ENCODE measurements around the gene FARP1. TPM values are rescaled to one million over a fixed set of nuclear protein-coding genes. Genes with fewer than 3 reads are reported as not detected.

FARP1 gene
- total and polyA plus RNA-seq, 2 of the 8 experiments (the other 6 are each of a cell fraction or from before 2014, with no cell fraction given), result 24.7 to 104 TPM

GRCh38 chr13:98460516-98460915 is 317.6 kb downstream of the FARP1 start:
- ChIA-PET CTCF (ENCODE audit: partially characterized antibody) (interaction anchor here (2.7 to 9.6 kb wide), 2 partner anchors 10 to 15 kb away, joined by 14 to 115 read pairs; no protein-coding TSS in a partner anchor), POLR2A (ENCODE audit: partially characterized antibody) (interaction anchor here (1.6 kb wide), 1 partner anchor 11 kb away, joined by 4 read pairs; no protein-coding TSS in a partner anchor)
- Histone ChIP-seq H2BK12ac (ENCODE audit: low read depth, low read length) (no peak overlapping the region), H3K27me3 (replicated peaks in 1 of 4; ENCODE audit: control insufficient read depth in 3 of 4, extremely low read depth in 1 of 4, insufficient read depth in 3 of 4, low read length in 3 of 4) (no peaks in the 10 kb centered on the region), H3K4ac (replicated peaks; ENCODE audit: insufficient read length, low read depth, low read length) (no peak overlapping the region), H3K4me3 (ENCODE audit: extremely low read depth in 1 of 4, insufficient read depth in 2 of 4, low read depth in 3 of 4, low read length in 4 of 4) (no peak overlapping the region), H4K5ac (ENCODE audit: insufficient read length, low read depth, low read length) (no peak overlapping the region), H3K23ac (ENCODE audit: insufficient read length) (no peak overlapping the region), H3K23me2 (ENCODE audit: low read depth, low read length) (no peaks in the 10 kb centered on the region), H3K36me3 (ENCODE audit: control insufficient read depth in 2 of 4, insufficient read depth in 4 of 4, low read length in 3 of 4) (peaks cover 14 to 57% (median 27%) of the 10 kb centered on the region in 4 experiments), H3K56ac (replicated peaks; ENCODE audit: insufficient read length, low read depth, low read length) (no peak overlapping the region), H3K79me2 (ENCODE audit: control insufficient read depth in 1 of 2, insufficient read depth in 2 of 2, low read length in 2 of 2) (peaks cover 0 to 18% of the 10 kb centered on the region in 2 experiments; a peak in 2 of 4 replicates), H2AFZ (ENCODE audit: low read length) (no peak overlapping the region), H3K14ac (ENCODE audit: insufficient read length) (no peak overlapping the region), H2AK5ac (ENCODE audit: low read depth, low read length) (no peak overlapping the region), H3K9ac (replicated peaks in 1 of 4; ENCODE audit: extremely low read depth in 1 of 4, low read depth in 3 of 4, low read length in 3 of 4) (no peak overlapping the region), H3K18ac (ENCODE audit: extremely low read depth, low read length) (no peak overlapping the region), H3K9me3 (ENCODE audit: insufficient read depth in 2 of 2, low read depth in 1 of 2, low read length in 1 of 2) (no peaks in the 10 kb centered on the region), H4K8ac (ENCODE audit: extremely low read depth, insufficient read depth, low read length) (no peak overlapping the region), H2BK5ac (ENCODE audit: low read depth, low read length) (no peak overlapping the region), H4K20me1 (replicated peaks in 1 of 2; ENCODE audit: control insufficient read depth in 1 of 2, insufficient read depth in 2 of 2, low read length in 2 of 2) (peaks cover 7 to 16% of the 10 kb centered on the region in 2 experiments), H3K4me1 (replicated peaks in 1 of 4; ENCODE audit: control insufficient read depth in 3 of 4, insufficient read depth in 4 of 4, low read length in 3 of 4) (peaks cover 0 to 3% (median 1%) of the 10 kb centered on the region in 4 experiments; a peak in 1 of 7 replicates), H3K27ac (ENCODE audit: low read depth, low read length) (no peak overlapping the region), H2BK20ac (ENCODE audit: low read length) (no peak overlapping the region), H3K4me2 (ENCODE audit: insufficient read depth in 1 of 2, low read depth in 2 of 2, low read length in 2 of 2) (no peak overlapping the region), H4K91ac (replicated peaks; ENCODE audit: insufficient read length, low read length) (no peak overlapping the region), H3K79me1 (ENCODE audit: low read depth, low read length) (peaks cover 8% of the 10 kb centered on the region), H2BK15ac (ENCODE audit: low read length) (no peak overlapping the region), H2BK120ac (replicated peaks; ENCODE audit: low read depth, low read length) (no peak overlapping the region)
- no peak for DNase-seq (ENCODE audit: low read depth in 1 of 2, low spot score in 2 of 2)
- no peak for FAIRE-seq
- TF ChIP-seq RFX5 (IDR thresholded peaks at IDR 0.05; ENCODE audit: borderline replicate concordance, low read depth, low read length) (no peak), SP4 (IDR thresholded peaks at IDR 0.05; ENCODE audit: low read length) (no peak), BCL11A (IDR thresholded peaks at IDR 0.05; ENCODE audit: low read depth in 2 of 2, low read length in 2 of 2) (no peak)
- WGBS, 2 experiments (ENCODE audit: extremely low coverage in 1 of 2, insufficient coverage in 1 of 2, insufficient read length in 1 of 2, insufficient replicate concordance in 2 of 2, low coverage in 1 of 2, low lambda C conversion rate in 2 of 2, missing lambda C conversion rate in 1 of 2), result 87% methylated on average over 13 of the region's 13 CpGs; no CpG with 5 or more reads in 1 of the 2 experiments

Data from H1 (cell line).